GM12892 (cell line): ENCODE data around the gene EMILIN3.

Experiments used
- POLR2A ChIP-seq: IDR thresholded peaks from 2 replicates; pipeline ENCODE4 v1.6.1; 2011; ENCODE audit warnings: low read depth, low read length, control low read depth
- POLR2AphosphoS5 ChIP-seq: IDR thresholded peaks from 2 replicates; pipeline ENCODE4 v1.6.1; 2011; ENCODE audit warnings: low read depth, low read length, control low read depth
- TAF1 ChIP-seq: IDR thresholded peaks from 2 replicates; pipeline ENCODE4 v1.6.1; 2011; ENCODE audit warnings: low read depth, mild to moderate bottlenecking, control low read depth, low read length, borderline replicate concordance

DNA sequence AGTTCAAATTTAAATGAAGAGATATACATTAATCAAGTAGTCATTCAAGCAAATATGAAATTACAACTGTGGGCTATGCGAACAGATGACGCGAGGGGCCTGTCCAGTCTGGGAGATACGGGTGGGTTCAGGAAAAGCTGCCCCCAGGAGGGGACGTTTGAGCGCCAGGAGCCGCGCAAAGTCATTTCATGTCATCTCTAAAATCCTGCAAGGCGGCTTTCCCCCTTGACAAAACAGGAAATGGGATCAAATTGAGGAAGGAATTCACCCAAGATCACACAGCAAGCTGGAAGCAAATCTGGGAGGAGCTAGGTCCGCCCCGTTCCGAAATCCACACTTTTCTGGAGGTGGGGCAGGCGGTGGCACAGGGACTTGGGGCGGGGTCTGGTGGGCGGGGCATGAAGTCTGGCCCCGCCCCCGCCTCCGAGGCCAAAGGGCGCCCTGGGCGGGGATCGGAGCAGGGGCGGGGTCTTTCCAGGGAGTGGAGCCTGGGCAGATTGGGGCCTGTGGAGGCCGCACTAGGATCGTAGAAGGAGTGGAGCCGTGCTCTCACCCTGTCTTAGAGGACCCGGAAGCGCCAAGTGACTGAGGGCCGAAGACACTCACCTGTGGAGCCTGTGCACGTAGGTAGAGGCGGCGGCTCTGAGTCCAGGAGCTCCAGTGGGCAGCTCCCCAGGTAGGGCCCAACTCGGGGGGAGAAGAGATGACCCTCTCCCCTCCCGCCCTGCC, 26.1 kb downstream of the EMILIN3 start, which contains the start of gene LPIN3:
- TF ChIP-seq POLR2AphosphoS5 = no peak
- TF ChIP-seq POLR2A = no peak
- TF ChIP-seq TAF1 = no peak
